Activated T-helper 2 cell treated with anti-CD3 and anti-CD28 coated beads, Interferon-gamma antibody, Interleukin-2, Interleukin-4, amounts not matched to agents 10 μg/mL and 5 μg/mL and 100 μg/mL, durations not matched to agents 14 hours and 24 hours and 36 hours (primary cell): ENCODE data around the gene C1orf210. TPM values are rescaled to one million over a fixed set of nuclear protein-coding genes. Genes with fewer than 3 reads are reported as not detected.

Source experiments
- DNase-seq: peaks from one replicate; pipeline ENCODE4 v3.0.0; 2021; ENCODE audit warnings: low spot score
- H3K27ac Mint-ChIP-seq: one replicate; pipeline ENCODE4 v1.8.0; 2021; ENCODE audit warnings: mixed read lengths
- H3K27me3 Mint-ChIP-seq: one replicate; pipeline ENCODE4 v1.8.0; 2021; ENCODE audit warnings: low read depth, mixed read lengths
- H3K36me3 Mint-ChIP-seq: one replicate; pipeline ENCODE4 v1.8.0; 2021; ENCODE audit warnings: low read depth, mixed read lengths
- H3K4me1 Mint-ChIP-seq: one replicate; pipeline ENCODE4 v1.8.0; 2021; ENCODE audit warnings: low read depth, mixed read lengths
- H3K4me3 Mint-ChIP-seq: one replicate; pipeline ENCODE4 v1.8.0; 2021; ENCODE audit warnings: low read depth, mild to moderate bottlenecking, moderate library complexity, mixed read lengths
- H3K9me3 Mint-ChIP-seq: one replicate; pipeline ENCODE4 v1.8.0; 2021; ENCODE audit warnings: mixed read lengths
- intact Hi-C: fragments of 100-400 bp; cut with micrococcal nuclease; formaldehyde crosslinking; loops from one replicate; pipeline ENCODE4 v1.15.1; 2023
- total RNA-seq: library from RNA; stranded (reverse); gene quantifications from 2 replicates; pipeline ENCODE4 v1.2.3, GENCODE V29; 2022

Gene C1orf210
- total RNA-seq, 1 donor from 2014 or later = not detected

DNA sequence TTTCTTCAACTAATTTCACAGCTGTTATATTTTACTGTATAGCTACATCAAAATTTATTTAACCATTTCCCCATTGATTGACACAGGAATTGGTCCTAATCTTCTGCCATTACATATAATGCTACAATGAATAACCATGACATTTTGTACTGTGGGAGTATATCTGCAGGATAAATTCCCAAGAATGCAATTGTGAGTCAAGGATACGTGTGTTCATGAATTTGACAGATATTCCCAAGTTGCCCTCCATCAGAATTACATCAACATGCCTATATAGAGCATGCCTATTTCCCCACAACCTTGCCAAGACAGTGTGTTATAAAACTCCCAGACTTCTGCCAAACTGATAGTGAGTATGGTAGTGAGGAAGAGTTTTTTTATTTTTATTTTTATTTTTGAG, 12.7 kb upstream of the C1orf210 start:
- Mint-ChIP-seq H3K9me3 (no peaks in the 10 kb centered on the region), H3K4me3 (no peak overlapping the region), H3K27ac (no peak overlapping the region), H3K4me1 (peaks cover 24% of the 10 kb centered on the region), H3K36me3 (no peaks in the 10 kb centered on the region), H3K27me3 (no peaks in the 10 kb centered on the region)
- DNase-seq = no peak
- intact Hi-C loops = loop anchor here (5.0 kb wide), 1 partner anchor 49 kb away; no protein-coding TSS in a partner anchor

DNA sequence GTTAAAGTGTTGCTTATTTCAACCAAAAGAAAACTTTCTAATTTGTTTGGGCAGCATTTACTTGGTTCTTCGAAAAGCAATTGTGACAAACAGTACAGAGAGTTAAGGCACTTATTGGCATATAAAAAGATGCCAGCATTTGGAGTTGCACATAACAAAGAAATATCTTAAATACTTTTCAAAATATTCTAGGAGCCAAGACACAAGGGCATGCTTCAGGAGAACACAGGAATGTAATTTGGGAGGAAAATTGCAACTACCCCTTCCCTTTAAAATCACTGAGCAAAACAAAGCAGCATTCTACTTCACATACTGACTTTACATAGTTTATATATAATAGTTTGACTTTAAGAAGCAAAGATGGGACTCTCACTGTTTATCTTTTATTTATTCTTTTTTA, 10.8 kb upstream of the C1orf210 start:
- peaks cover 22% of the 10 kb centered on the region for H3K4me1 Mint-ChIP-seq
- no peaks in the 10 kb centered on the region for H3K9me3 Mint-ChIP-seq
- no peak overlapping the region for H3K4me3 Mint-ChIP-seq
- no peaks in the 10 kb centered on the region for H3K36me3 Mint-ChIP-seq
- intact Hi-C loops = loop anchor here (5.0 kb wide), 1 partner anchor 51 kb away; no protein-coding TSS in a partner anchor
- no peaks in the 10 kb centered on the region for H3K27me3 Mint-ChIP-seq
- no peak for DNase-seq
- H3K27ac Mint-ChIP-seq = peak overlapping the region; percentile 97

DNA sequence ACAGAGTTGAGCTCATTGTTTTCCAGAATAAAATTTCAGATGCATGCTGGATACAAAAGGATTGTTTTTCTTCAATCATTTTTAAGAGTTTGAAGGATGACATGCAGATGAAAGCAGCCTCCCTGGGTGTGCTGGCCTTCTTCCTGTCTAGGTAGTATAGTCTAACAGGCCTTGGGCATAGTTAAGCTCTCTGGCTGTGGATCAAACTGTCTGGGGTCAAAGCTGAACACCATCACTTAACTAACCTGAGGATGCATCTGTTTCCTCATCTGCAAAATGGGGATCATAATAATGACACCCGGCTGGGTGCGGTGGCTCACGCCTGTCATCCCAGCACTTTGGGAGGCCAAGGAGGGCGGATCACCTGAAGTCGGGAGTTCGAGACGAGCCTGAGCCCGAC, 9.4 kb upstream of the C1orf210 start:
- Mint-ChIP-seq H3K36me3 (no peaks in the 10 kb centered on the region), H3K9me3 (no peaks in the 10 kb centered on the region), H3K4me1 (peaks cover 22% of the 10 kb centered on the region), H3K27ac (peak overlapping the region; percentile 53), H3K4me3 (no peak overlapping the region), H3K27me3 (no peaks in the 10 kb centered on the region)
- intact Hi-C loops = loop anchor here (2.0 to 5.0 kb wide), 2 partner anchors 36 to 53 kb away; no protein-coding TSS in a partner anchor
- DNase-seq = no peak

DNA sequence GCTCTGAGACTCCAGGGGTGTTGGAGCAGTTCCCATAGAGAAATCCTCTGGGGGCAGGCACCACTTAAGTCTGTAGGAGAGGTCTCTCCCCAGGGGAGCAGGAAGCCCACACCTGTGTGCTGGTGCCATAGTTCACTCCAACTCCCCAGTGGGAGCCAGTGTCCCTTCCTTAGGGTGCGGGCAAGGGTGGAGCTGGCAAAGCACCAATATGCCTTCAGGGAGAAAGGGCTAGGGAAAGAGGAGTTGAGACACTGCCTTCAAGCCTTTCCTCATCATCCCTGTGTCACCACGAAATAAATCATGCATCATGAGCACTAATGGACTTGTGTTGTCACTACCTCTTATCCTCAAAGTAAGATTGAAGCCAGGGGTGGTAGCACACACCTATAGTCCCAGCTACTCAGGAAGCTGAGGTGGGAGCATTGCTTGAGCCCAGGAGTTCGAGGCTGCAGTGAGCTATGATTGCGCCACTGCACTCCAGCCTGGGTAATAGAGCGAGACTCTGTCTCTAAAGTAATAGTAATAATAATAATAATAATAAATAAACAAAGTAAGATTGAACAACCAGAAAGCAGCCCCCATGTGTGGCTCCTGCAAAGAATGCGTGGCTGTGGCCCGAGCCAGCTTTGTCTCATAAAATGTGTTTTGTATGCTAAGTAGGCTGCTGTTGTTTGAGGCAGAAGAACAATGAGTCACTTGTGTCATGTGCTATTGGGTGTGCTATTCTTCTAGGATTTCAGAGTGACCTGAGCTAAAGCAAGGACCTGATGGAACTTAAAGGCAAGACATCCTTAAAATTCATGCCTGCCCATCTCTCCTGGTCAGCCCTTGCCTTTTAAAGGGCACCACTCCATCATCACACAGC, 8.7 kb upstream of the C1orf210 start:
- no peak for DNase-seq
- no peak overlapping the region for H3K4me3 Mint-ChIP-seq
- peak overlapping the region; percentile 53 for H3K27ac Mint-ChIP-seq
- H3K27me3 Mint-ChIP-seq = no peaks in the 10 kb centered on the region
- H3K4me1 Mint-ChIP-seq = peaks cover 22% of the 10 kb centered on the region
- no peaks in the 10 kb centered on the region for H3K36me3 Mint-ChIP-seq
- intact Hi-C loops = loop anchor here (2.0 kb wide), 1 partner anchor 37 kb away; no protein-coding TSS in a partner anchor
- no peaks in the 10 kb centered on the region for H3K9me3 Mint-ChIP-seq

DNA sequence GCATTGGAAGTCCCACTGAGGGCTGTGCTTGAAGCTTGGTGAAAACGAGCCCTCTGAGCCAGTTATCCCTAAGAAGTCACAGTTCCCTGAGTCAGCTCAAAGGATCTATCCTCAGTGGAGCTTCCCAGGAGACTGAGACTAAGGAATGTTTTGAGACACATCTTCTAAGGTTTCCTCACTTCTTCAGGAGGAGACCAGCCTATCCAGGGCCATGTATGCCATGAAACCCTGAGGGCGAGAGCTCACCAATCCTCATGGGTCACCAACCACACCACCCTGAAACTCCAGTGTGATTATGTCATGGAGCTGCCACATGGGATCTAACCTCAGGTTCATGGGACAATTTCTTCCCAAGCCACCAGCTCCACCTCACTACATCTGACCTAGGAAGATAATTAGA, 7.8 kb upstream of the C1orf210 start:
- intact Hi-C loops = no loop called here
- Mint-ChIP-seq H3K36me3 (no peaks in the 10 kb centered on the region), H3K4me3 (no peak overlapping the region), H3K27me3 (peaks cover 2% of the 10 kb centered on the region), H3K27ac (peak overlapping the region; percentile 16), H3K4me1 (peaks cover 22% of the 10 kb centered on the region), H3K9me3 (no peaks in the 10 kb centered on the region)
- DNase-seq = no peak

DNA sequence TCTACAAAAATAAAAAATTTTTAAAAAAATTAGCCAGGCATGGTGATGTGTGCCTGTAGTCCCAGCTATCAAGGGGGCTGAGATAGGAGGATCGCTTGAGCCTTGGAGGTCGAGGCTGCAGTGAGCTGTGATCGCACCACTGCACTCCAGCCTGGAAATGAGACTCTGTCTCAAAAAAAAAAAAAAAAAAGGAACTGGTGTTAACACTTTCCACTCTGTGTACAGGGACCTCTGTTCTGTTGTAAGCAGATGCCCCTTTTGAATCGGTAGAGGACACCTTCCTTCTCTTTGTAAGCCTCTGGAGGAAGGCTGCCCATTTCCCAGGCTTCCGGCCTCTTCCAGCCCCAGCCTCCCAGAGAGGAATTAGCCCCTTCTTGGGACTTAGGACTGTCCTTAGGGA, 7.3 kb upstream of the C1orf210 start:
- Mint-ChIP-seq H3K36me3 (no peaks in the 10 kb centered on the region), H3K27me3 (peaks cover 5% of the 10 kb centered on the region), H3K4me3 (no peak overlapping the region), H3K9me3 (no peaks in the 10 kb centered on the region), H3K27ac (peak overlapping the region; percentile 16), H3K4me1 (peaks cover 22% of the 10 kb centered on the region)
- DNase-seq = no peak
- intact Hi-C loops = no loop called here

DNA sequence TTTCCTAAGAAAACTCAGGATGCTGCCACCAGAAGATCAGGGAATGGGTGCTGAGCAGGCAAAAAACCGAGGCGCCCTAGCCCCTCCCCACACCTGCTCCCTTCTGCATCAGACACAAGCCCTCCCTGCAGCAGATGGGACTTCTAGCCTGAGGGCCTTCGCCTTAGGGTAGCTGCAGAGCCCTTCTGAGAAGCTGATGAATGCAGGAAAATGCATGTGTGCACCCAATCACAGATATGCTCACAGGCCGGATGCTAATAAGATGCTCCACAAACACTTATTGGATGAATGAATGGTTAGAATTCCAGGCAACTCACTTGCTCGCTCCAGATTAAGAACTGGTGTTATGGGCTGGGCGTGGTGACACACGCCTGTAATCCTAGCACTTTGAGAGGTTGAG, 6.8 kb upstream of the C1orf210 start:
- intact Hi-C loops = no loop called here
- Mint-ChIP-seq H3K4me1 (peaks cover 22% of the 10 kb centered on the region), H3K4me3 (no peak overlapping the region), H3K36me3 (no peaks in the 10 kb centered on the region), H3K9me3 (no peaks in the 10 kb centered on the region), H3K27me3 (peaks cover 8% of the 10 kb centered on the region), H3K27ac (no peak overlapping the region)
- no peak for DNase-seq

DNA sequence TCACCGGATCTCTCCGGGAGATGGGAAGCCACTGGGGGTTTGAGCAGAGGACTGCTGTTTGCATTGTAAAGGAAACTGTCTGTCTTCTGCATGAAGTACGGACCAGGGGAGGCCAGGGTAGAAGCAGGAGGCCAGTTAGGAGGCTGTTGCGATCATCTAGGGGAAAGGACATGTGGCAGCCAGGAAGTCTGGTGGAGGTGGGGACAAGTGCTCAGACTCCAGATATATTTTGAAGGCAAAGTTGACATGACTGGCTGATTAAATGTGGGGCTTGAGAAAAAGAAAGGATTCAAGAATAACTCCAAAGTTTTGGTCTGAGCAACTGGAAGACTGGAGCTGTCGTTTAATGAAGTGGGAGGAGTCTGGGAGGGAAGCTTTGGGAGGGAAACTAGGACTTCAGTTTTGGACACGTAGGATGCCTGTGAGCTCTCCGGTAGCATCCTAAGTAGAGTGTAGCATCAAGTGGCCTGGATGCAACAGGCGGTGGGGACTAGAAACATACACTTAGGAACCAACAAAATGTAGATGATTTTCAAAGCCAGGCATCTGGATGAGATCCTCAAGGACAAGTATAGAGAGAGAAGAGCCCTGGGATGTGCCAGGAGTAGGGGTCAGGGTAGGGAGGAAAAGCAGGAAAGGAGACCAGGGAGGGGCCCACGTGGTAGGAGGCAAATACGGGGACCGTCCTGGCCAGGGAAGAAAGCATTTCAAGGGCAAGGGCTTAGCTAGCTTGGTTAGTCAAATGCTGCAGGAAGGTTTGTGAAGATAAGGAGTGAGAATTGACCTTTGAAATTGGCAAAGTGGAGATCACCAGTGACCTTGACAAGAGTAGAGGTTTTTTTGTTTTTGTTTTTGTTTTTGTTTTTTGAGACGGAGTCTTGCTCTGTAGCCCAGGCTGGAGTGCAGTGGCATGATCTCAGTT, 3.7 kb upstream of the C1orf210 start:
- intact Hi-C loops = no loop called here
- no peak for DNase-seq
- Mint-ChIP-seq H3K9me3 (no peaks in the 10 kb centered on the region), H3K36me3 (no peaks in the 10 kb centered on the region), H3K27me3 (peaks cover 9% of the 10 kb centered on the region), H3K4me3 (no peak overlapping the region), H3K27ac (no peak overlapping the region), H3K4me1 (no peaks in the 10 kb centered on the region)

DNA sequence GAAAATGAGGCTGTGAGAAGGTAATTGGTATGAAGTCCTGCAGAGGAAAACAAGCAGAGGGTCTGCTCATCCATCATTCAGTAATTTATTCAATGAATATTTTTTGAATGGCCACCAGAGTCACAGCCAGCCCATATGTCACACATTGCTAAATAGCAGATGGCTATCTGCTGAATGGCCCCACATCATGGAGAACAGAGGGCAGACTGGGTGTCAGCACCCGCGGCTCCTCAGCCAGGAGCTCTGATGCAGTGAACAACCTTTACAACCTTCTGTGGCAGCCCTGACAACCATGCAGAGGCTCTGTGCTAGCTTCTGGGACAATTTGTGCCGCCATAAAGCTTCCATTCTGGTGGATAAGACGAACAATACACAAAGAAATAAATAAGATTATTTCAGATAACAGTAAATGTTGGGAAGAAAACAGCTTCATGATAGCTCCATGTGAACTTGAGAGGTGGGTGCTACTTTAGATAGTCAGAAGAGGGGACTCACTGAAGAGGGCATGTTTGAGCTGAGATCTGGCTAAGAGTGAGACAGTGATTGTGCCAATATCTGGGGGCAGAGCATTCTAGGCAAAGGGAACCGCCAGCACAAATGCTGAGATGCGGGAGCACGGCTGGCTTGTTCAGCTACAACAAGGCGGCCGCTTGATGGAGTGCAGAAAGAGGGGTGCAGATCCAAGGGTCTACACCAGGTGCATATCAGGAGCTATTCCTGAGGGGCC, 2.8 kb upstream of the C1orf210 start:
- Mint-ChIP-seq H3K27me3 (peaks cover 9% of the 10 kb centered on the region), H3K36me3 (no peaks in the 10 kb centered on the region), H3K9me3 (no peaks in the 10 kb centered on the region), H3K4me1 (no peaks in the 10 kb centered on the region), H3K4me3 (no peak overlapping the region), H3K27ac (no peak overlapping the region)
- intact Hi-C loops = no loop called here
- DNase-seq = no peak

DNA sequence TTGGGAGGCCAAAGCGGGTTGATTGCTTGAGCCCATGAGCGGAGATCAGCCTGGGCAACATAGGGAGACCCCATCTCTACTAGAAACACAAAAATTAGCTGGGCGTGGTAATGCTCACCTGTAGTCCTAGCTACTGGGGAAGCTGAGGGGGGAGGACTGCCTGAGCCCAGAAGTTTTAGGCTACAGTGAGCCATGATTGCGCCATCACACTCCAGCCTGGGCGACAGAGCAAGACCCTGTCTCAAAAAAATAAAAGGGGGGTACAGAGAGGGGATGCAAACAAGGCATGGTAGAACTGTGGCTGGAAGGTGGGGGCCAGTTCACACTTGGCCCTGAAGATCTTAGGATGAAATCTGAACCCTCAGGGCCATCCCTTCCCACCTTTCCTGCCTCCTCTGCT, 1.2 kb upstream of the C1orf210 start:
- peaks cover 9% of the 10 kb centered on the region for H3K27me3 Mint-ChIP-seq
- DNase-seq = no peak

DNA sequence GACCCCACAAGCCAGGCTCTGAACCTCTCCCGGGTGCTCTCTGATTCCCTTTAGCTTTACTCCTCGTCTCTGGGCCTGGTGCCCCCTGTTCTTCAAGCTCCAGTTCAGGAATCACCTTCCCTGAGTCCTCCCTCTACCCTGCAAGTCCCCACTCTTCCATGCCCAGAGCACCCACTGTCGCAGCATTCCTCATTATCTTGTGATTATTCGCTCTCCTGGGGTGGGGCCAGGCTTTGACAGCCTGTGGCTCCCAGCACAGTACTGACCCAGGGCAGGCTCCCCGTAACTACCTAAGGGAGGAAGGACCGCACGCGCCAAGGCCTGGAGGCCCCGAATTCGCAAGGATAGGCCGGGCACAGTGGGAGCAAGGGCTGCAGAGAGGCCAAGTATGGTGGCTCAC, 734 bp upstream of the C1orf210 start:
- Mint-ChIP-seq H3K27ac (no peak overlapping the region), H3K9me3 (no peaks in the 10 kb centered on the region), H3K36me3 (no peaks in the 10 kb centered on the region), H3K27me3 (peaks cover 9% of the 10 kb centered on the region), H3K4me1 (no peaks in the 10 kb centered on the region), H3K4me3 (no peak overlapping the region)
- DNase-seq = no peak
- intact Hi-C loops = no loop called here

More for the DNA sequence above, 1.2 kb upstream of the C1orf210 start:
- no peaks in the 10 kb centered on the region for H3K4me1 Mint-ChIP-seq
- H3K9me3 Mint-ChIP-seq = no peaks in the 10 kb centered on the region
- no peaks in the 10 kb centered on the region for H3K36me3 Mint-ChIP-seq
- H3K4me3 Mint-ChIP-seq = no peak overlapping the region
- intact Hi-C loops = no loop called here
- no peak overlapping the region for H3K27ac Mint-ChIP-seq

DNA sequence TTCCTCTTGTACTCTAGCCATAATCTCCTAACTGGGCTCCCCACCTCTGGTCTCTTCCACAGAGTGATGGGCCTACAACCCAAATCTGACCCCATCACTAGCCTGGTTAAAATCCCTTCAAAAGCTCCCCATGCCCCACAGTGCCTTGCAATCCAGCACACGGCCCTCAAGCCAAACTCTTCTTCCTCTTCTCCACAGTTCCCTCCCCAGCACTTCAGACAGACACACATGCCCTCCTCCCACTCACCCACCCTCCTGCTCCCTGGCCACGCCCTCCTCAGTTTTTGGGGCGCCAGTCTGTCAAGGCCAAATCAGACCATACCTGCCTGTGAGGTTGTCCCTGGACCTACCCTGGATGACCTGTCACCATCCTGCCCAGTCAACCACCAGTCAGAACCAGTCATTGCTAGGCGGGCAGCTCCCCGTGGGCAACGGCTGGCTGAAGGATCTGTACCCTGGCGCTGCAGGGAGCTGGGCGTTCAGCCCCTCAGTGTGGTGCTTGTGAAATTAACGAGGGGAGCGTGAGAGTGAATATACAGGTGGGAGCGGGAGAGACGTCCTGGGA, 753 bp downstream of the C1orf210 start:
- H3K27me3 Mint-ChIP-seq = peaks cover 9% of the 10 kb centered on the region
- intact Hi-C loops = no loop called here
- no peaks in the 10 kb centered on the region for H3K36me3 Mint-ChIP-seq
- H3K27ac Mint-ChIP-seq = no peak overlapping the region
- H3K4me3 Mint-ChIP-seq = no peak overlapping the region
- no peak for DNase-seq
- no peaks in the 10 kb centered on the region for H3K9me3 Mint-ChIP-seq
- no peaks in the 10 kb centered on the region for H3K4me1 Mint-ChIP-seq
